ENCODE data around the gene P4HA2. TPM values are rescaled to one million over a fixed set of nuclear protein-coding genes. Genes with fewer than 3 reads are reported as not detected.

Gene P4HA2
- total and polyA plus RNA-seq, 2 of the 13 experiments (the other 11 are each of a cell fraction or from before 2014, with no cell fraction given), result 37.7 to 126 TPM

GRCh38 chr5:132226516-132227234, 978 bp downstream of the P4HA2 start (continued):
- TF ChIP-seq ZSCAN5A (CRISPR knock-in tag; IDR thresholded peaks at IDR 0.05; ENCODE audit: borderline replicate concordance) (no peak), ZNF235 (CRISPR knock-in tag; IDR thresholded peaks at IDR 0.05; ENCODE audit: borderline replicate concordance) (no peak), E2F1 (CRISPR knock-in tag; IDR thresholded peaks at IDR 0.05) (no peak), ZNF432 (CRISPR knock-in tag; IDR thresholded peaks at IDR 0.05; ENCODE audit: borderline replicate concordance) (no peak), SSRP1 (CRISPR knock-in tag; IDR thresholded peaks at IDR 0.05) (no peak), AHR (CRISPR knock-in tag; IDR thresholded peaks at IDR 0.05) (no peak), ATF7-NPFF (CRISPR knock-in tag; IDR thresholded peaks at IDR 0.05; ENCODE audit: low read depth) (0 out of 2 replicates have a peak, but pooled peaks have one; percentile 19), MATR3 (CRISPR knock-in tag; IDR thresholded peaks at IDR 0.05) (no peak), MEF2D (CRISPR knock-in tag; IDR thresholded peaks at IDR 0.05) (no peak), ZFP91 (CRISPR knock-in tag; IDR thresholded peaks at IDR 0.05; ENCODE audit: borderline replicate concordance) (no peak), ZSCAN21 (CRISPR knock-in tag; IDR thresholded peaks at IDR 0.05; ENCODE audit: borderline replicate concordance) (peak; percentile 30; the same call in 1 of the 2 replicates), ZFP36 (IDR thresholded peaks at IDR 0.05; ENCODE audit: borderline replicate concordance, low read depth, low read length, partially characterized antibody) (peak; percentile 79), ZNF770 (CRISPR knock-in tag; IDR thresholded peaks at IDR 0.05) (no peak), AKAP8 (CRISPR knock-in tag; IDR thresholded peaks at IDR 0.05) (no peak), ZUFSP (CRISPR knock-in tag; IDR thresholded peaks at IDR 0.05; ENCODE audit: borderline replicate concordance) (no peak), IRF1 (CRISPR knock-in tag; IDR thresholded peaks at IDR 0.05; ENCODE audit: low read depth) (no peak), ELK4 (CRISPR knock-in tag; IDR thresholded peaks at IDR 0.05; ENCODE audit: borderline replicate concordance) (no peak), CHD2 (IDR thresholded peaks at IDR 0.05; ENCODE audit: low read depth, low read length) (no peak)
